ENCODE results near the gene ACO1.

Gene ACO1

GRCh38 chr9:32503008-32503407, 118.6 kb downstream of the ACO1 start:
- Histone ChIP-seq H3K9ac (ENCODE audit: low read depth, low read length, poor library complexity, severe bottlenecking) (no peak overlapping the region), H3K4me3 (ENCODE audit: low read length, poor library complexity, severe bottlenecking) (no peak overlapping the region), H3K36me3 (ENCODE audit: insufficient read depth, low read length) (peaks cover 9% of the 10 kb centered on the region; the same call in 1 of the 2 replicates), H3F3A (ENCODE audit: low read depth) (no peaks in the 10 kb centered on the region), H3K27me3 (ENCODE audit: insufficient read depth, low read length, poor library complexity, severe bottlenecking) (no peaks in the 10 kb centered on the region), H3K79me2 (ENCODE audit: insufficient read depth, low read length) (no peaks in the 10 kb centered on the region), H3K4me1 (ENCODE audit: insufficient read depth, low read length, poor library complexity, severe bottlenecking) (no peaks in the 10 kb centered on the region), H2AFZ (ENCODE audit: low read length) (no peak overlapping the region), H3K4me2 (ENCODE audit: low read depth, low read length, poor library complexity, severe bottlenecking) (no peak overlapping the region), H3K9me3 (ENCODE audit: insufficient read depth, low read depth, low read length) (no peaks in the 10 kb centered on the region), H4K20me1 (ENCODE audit: insufficient read depth, low read length, poor library complexity, severe bottlenecking) (no peaks in the 10 kb centered on the region), H3K9me2 (replicated peaks; ENCODE audit: low read depth, low read length) (no peaks in the 10 kb centered on the region)
- TF ChIP-seq EZH2phosphoT487 (IDR thresholded peaks at IDR 0.05; ENCODE audit: borderline replicate concordance) = no peak
- TF ChIP-seq, protein P1, sequence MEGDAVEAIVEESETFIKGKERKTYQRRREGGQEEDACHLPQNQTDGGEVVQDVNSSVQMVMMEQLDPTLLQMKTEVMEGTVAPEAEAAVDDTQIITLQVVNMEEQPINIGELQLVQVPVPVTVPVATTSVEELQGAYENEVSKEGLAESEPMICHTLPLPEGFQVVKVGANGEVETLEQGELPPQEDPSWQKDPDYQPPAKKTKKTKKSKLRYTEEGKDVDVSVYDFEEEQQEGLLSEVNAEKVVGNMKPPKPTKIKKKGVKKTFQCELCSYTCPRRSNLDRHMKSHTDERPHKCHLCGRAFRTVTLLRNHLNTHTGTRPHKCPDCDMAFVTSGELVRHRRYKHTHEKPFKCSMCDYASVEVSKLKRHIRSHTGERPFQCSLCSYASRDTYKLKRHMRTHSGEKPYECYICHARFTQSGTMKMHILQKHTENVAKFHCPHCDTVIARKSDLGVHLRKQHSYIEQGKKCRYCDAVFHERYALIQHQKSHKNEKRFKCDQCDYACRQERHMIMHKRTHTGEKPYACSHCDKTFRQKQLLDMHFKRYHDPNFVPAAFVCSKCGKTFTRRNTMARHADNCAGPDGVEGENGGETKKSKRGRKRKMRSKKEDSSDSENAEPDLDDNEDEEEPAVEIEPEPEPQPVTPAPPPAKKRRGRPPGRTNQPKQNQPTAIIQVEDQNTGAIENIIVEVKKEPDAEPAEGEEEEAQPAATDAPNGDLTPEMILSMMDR (conservative IDR thresholded peaks at IDR 0.05; ENCODE audit: low read length) = no peak

All from Loucy (cell line).